ENCODE data around the gene ESAM.

The ESAM gene

DNA sequence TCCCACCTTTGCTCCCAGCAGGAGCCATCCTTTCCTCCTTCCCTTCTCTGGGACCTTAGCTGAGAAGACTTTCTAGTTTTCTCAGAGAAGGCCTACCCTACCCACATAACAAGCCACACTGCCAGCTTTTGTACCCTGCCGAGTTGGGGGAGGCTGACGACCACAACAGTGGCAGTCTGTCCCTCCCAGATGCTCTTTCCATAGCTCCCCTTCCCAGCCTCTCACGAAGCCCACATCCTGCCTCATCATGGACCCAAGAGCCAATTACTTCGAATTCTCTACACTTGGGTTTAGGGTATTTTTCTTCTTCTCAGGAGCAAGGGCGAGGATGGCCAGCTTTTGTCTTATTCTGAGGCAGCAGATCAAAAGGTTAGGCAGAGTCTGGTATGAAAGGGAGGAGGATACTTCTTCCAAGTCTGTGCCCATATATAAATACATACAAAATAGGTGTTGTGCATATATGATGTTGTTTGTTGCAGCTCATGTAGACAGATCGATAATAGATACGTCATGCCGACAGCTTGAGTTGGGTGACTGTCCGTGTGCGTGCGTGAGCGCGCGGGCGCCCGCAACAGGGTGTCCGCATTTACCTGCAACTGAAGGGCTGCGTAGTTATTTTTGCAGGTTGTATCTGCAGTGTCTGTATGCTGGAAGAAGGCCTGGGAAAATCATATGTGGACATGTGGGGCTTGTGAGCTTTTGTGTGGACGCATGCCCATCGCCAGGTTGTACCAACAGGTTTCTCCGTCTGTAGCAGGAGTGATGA, 23.2 kb downstream of the ESAM start:
- H3K27ac ChIP-seq (ENCODE audit: extremely low read depth, low read depth, low read length) = no peak overlapping the region
- TF ChIP-seq ZNF501 (tag by site-specific recombination; IDR thresholded peaks at IDR 0.05) = no peak
- no peak for TF ChIP-seq ZNF223 (tag by site-specific recombination; IDR thresholded peaks at IDR 0.05)
- TF ChIP-seq, protein P1, sequence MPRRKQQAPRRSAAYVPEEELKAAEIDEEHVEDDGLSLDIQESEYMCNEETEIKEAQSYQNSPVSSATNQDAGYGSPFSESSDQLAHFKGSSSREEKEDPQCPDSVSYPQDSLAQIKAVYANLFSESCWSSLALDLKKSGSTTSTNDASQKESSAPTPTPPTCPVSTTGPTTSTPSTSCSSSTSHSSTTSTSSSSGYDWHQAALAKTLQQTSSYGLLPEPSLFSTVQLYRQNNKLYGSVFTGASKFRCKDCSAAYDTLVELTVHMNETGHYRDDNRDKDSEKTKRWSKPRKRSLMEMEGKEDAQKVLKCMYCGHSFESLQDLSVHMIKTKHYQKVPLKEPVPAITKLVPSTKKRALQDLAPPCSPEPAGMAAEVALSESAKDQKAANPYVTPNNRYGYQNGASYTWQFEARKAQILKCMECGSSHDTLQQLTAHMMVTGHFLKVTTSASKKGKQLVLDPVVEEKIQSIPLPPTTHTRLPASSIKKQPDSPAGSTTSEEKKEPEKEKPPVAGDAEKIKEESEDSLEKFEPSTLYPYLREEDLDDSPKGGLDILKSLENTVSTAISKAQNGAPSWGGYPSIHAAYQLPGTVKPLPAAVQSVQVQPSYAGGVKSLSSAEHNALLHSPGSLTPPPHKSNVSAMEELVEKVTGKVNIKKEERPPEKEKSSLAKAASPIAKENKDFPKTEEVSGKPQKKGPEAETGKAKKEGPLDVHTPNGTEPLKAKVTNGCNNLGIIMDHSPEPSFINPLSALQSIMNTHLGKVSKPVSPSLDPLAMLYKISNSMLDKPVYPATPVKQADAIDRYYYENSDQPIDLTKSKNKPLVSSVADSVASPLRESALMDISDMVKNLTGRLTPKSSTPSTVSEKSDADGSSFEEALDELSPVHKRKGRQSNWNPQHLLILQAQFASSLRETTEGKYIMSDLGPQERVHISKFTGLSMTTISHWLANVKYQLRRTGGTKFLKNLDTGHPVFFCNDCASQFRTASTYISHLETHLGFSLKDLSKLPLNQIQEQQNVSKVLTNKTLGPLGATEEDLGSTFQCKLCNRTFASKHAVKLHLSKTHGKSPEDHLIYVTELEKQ (tag by site-specific recombination; IDR thresholded peaks at IDR 0.05; ENCODE audit: borderline replicate concordance) = no peak
- TF ChIP-seq ZIC2 (tag by site-specific recombination; IDR thresholded peaks at IDR 0.05) = no peak
- TF ChIP-seq, protein P2, sequence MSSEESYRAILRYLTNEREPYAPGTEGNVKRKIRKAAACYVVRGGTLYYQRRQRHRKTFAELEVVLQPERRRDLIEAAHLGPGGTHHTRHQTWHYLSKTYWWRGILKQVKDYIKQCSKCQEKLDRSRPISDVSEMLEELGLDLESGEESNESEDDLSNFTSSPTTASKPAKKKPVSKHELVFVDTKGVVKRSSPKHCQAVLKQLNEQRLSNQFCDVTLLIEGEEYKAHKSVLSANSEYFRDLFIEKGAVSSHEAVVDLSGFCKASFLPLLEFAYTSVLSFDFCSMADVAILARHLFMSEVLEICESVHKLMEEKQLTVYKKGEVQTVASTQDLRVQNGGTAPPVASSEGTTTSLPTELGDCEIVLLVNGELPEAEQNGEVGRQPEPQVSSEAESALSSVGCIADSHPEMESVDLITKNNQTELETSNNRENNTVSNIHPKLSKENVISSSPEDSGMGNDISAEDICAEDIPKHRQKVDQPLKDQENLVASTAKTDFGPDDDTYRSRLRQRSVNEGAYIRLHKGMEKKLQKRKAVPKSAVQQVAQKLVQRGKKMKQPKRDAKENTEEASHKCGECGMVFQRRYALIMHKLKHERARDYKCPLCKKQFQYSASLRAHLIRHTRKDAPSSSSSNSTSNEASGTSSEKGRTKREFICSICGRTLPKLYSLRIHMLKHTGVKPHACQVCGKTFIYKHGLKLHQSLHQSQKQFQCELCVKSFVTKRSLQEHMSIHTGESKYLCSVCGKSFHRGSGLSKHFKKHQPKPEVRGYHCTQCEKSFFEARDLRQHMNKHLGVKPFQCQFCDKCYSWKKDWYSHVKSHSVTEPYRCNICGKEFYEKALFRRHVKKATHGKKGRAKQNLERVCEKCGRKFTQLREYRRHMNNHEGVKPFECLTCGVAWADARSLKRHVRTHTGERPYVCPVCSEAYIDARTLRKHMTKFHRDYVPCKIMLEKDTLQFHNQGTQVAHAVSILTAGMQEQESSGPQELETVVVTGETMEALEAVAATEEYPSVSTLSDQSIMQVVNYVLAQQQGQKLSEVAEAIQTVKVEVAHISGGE (tag by site-specific recombination; conservative IDR thresholded peaks at IDR 0.05; ENCODE audit: low read depth) = no peak
- TF ChIP-seq ZNF266 (tag by site-specific recombination; IDR thresholded peaks at IDR 0.05; ENCODE audit: low read depth) = no peak
- no peak for TF ChIP-seq SP2 (tag by site-specific recombination; IDR thresholded peaks at IDR 0.05)
- TF ChIP-seq ZNF707 (tag by site-specific recombination; IDR thresholded peaks at IDR 0.05) = no peak
- TF ChIP-seq, protein P3, sequence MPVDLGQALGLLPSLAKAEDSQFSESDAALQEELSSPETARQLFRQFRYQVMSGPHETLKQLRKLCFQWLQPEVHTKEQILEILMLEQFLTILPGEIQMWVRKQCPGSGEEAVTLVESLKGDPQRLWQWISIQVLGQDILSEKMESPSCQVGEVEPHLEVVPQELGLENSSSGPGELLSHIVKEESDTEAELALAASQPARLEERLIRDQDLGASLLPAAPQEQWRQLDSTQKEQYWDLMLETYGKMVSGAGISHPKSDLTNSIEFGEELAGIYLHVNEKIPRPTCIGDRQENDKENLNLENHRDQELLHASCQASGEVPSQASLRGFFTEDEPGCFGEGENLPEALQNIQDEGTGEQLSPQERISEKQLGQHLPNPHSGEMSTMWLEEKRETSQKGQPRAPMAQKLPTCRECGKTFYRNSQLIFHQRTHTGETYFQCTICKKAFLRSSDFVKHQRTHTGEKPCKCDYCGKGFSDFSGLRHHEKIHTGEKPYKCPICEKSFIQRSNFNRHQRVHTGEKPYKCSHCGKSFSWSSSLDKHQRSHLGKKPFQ (tag by site-specific recombination; IDR thresholded peaks at IDR 0.05) = no peak
- no peak for TF ChIP-seq ZNF157 (tag by site-specific recombination; IDR thresholded peaks at IDR 0.05)
- no peak for TF ChIP-seq ZNF394 (tag by site-specific recombination; IDR thresholded peaks at IDR 0.05; ENCODE audit: borderline replicate concordance)
- no peak for TF ChIP-seq ZNF677 (tag by site-specific recombination; IDR thresholded peaks at IDR 0.05)
- no peak for TF ChIP-seq ZFP41 (tag by site-specific recombination; IDR thresholded peaks at IDR 0.05; ENCODE audit: borderline replicate concordance)
- TF ChIP-seq ZNF670 (tag by site-specific recombination; IDR thresholded peaks at IDR 0.05; ENCODE audit: low read depth) = no peak
- TF ChIP-seq ZSCAN4 (tag by site-specific recombination; IDR thresholded peaks at IDR 0.05) = no peak
- no peak for TF ChIP-seq ZNF639 (tag by site-specific recombination; IDR thresholded peaks at IDR 0.05)
- TF ChIP-seq, protein P4, sequence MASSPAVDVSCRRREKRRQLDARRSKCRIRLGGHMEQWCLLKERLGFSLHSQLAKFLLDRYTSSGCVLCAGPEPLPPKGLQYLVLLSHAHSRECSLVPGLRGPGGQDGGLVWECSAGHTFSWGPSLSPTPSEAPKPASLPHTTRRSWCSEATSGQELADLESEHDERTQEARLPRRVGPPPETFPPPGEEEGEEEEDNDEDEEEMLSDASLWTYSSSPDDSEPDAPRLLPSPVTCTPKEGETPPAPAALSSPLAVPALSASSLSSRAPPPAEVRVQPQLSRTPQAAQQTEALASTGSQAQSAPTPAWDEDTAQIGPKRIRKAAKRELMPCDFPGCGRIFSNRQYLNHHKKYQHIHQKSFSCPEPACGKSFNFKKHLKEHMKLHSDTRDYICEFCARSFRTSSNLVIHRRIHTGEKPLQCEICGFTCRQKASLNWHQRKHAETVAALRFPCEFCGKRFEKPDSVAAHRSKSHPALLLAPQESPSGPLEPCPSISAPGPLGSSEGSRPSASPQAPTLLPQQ (tag by site-specific recombination; IDR thresholded peaks at IDR 0.05) = no peak
- TF ChIP-seq, protein P5, sequence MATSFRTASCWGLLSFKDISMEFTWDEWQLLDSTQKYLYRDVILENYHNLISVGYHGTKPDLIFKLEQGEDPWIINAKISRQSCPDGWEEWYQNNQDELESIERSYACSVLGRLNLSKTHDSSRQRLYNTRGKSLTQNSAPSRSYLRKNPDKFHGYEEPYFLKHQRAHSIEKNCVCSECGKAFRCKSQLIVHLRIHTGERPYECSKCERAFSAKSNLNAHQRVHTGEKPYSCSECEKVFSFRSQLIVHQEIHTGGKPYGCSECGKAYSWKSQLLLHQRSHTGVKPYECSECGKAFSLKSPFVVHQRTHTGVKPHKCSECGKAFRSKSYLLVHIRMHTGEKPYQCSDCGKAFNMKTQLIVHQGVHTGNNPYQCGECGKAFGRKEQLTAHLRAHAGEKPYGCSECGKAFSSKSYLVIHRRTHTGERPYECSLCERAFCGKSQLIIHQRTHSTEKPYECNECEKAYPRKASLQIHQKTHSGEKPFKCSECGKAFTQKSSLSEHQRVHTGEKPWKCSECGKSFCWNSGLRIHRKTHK (tag by site-specific recombination; IDR thresholded peaks at IDR 0.05) = no peak
- no peak for TF ChIP-seq ZNF302 (tag by site-specific recombination; IDR thresholded peaks at IDR 0.05; ENCODE audit: low read depth)
- no peak overlapping the region for H3K4me3 ChIP-seq (ENCODE audit: low read depth, low read length)
- H3K36me3 ChIP-seq (ENCODE audit: control insufficient read depth in 2 of 2, insufficient read depth in 1 of 2, low read length in 2 of 2) = no peaks in the 10 kb centered on the region
- H3K4me1 ChIP-seq (ENCODE audit: control insufficient read depth, insufficient read depth, low read length) = no peaks in the 10 kb centered on the region; the same call in 1 of the 2 replicates
- no peaks in the 10 kb centered on the region for H3K9me3 ChIP-seq (ENCODE audit: control insufficient read depth, insufficient read depth, low read depth, low read length)
- ChIA-PET POLR2A (interaction anchor here (0.7 to 1.4 kb wide), 6 partner anchors 14 to 116 kb away, joined by 3 to 9 read pairs (median 4); partner anchors contain the start of genes SIAE, SPA17, TBRG1 and VSIG2), CTCF (interaction anchor here (0.6 to 1.3 kb wide), 5 partner anchors 8 to 127 kb away, joined by 3 to 4 read pairs (median 3); no protein-coding TSS in a partner anchor)
